ENCODE measurements around the gene ZCCHC14.

- TF ChIP-seq, protein P1, sequence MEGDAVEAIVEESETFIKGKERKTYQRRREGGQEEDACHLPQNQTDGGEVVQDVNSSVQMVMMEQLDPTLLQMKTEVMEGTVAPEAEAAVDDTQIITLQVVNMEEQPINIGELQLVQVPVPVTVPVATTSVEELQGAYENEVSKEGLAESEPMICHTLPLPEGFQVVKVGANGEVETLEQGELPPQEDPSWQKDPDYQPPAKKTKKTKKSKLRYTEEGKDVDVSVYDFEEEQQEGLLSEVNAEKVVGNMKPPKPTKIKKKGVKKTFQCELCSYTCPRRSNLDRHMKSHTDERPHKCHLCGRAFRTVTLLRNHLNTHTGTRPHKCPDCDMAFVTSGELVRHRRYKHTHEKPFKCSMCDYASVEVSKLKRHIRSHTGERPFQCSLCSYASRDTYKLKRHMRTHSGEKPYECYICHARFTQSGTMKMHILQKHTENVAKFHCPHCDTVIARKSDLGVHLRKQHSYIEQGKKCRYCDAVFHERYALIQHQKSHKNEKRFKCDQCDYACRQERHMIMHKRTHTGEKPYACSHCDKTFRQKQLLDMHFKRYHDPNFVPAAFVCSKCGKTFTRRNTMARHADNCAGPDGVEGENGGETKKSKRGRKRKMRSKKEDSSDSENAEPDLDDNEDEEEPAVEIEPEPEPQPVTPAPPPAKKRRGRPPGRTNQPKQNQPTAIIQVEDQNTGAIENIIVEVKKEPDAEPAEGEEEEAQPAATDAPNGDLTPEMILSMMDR (IDR thresholded peaks at IDR 0.05) = no peak
- TF ChIP-seq EP300 (IDR thresholded peaks at IDR 0.05) (no peak), MAFK (IDR thresholded peaks at IDR 0.05; ENCODE audit: partially characterized antibody) (no peak), TP53 (CRISPR knock-in tag; IDR thresholded peaks at IDR 0.05) (no peak), JUN (IDR thresholded peaks at IDR 0.05) (no peak), KDM5A (IDR thresholded peaks at IDR 0.05) (no peak), POLR2A (IDR thresholded peaks at IDR 0.05; ENCODE audit: low read length) (no peak)
- TF ChIP-seq, protein P2, sequence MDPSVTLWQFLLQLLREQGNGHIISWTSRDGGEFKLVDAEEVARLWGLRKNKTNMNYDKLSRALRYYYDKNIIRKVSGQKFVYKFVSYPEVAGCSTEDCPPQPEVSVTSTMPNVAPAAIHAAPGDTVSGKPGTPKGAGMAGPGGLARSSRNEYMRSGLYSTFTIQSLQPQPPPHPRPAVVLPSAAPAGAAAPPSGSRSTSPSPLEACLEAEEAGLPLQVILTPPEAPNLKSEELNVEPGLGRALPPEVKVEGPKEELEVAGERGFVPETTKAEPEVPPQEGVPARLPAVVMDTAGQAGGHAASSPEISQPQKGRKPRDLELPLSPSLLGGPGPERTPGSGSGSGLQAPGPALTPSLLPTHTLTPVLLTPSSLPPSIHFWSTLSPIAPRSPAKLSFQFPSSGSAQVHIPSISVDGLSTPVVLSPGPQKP (IDR thresholded peaks at IDR 0.05; ENCODE audit: low read depth, low read length) = no peak
Observed at GRCh38 chr16:87463722-87464690, 28.8 kb downstream of the ZCCHC14 start.

Measured in A549 (cell line).